Sigmoid colon (tissue), 7 donors: ENCODE results near the gene HNRNPA0. TPM values are rescaled to one million over a fixed set of nuclear protein-coding genes. Genes with fewer than 3 reads are reported as not detected.

Source experiments
- DNase-seq: peaks from one replicate; pipeline ENCODE4 v3.0.0-alpha.2; 2019
- H3K27ac ChIP-seq, 4 donors: fragments of 200-600 bp; sonication (generic); one replicate each; pipeline ENCODE4 v1.5.1; 2016 to 2019; ENCODE audit warnings: mild to moderate bottlenecking in 1 of 4
- H3K27me3 ChIP-seq, 3 donors: fragments of 200-600 bp; sonication (generic); one replicate each; pipeline ENCODE4 v1.5.1; 2019; ENCODE audit warnings: mild to moderate bottlenecking in 1 of 3
- H3K36me3 ChIP-seq, 4 donors: fragments of 200-600 bp; sonication (generic); one replicate each; pipeline ENCODE4 v1.5.1; 2016 to 2019
- H3K4me1 ChIP-seq, 4 donors: fragments of 200-600 bp; sonication (generic); one replicate each; pipeline ENCODE4 v1.5.1; 2017 to 2019
- H3K4me3 ChIP-seq, 4 donors: fragments of 200-600 bp; sonication (generic); one replicate each; pipeline ENCODE4 v1.5.1; 2017 to 2019; ENCODE audit warnings: mild to moderate bottlenecking in 2 of 4, moderate library complexity in 1 of 4
- H3K9me3 ChIP-seq, 4 donors: fragments of 200-600 bp in 3 of 4; sonication (generic) in 3 of 4; one replicate each; pipeline versions ENCODE4 v1.5.1 to v1.6.1; 2013 to 2019
- EP300 ChIP-seq, 4 donors: sonication (generic); formaldehyde crosslinking; IDR thresholded peaks; one replicate each; pipeline ENCODE4 v1.6.1; 2017; ENCODE audit warnings: antibody characterized with exemption in 4 of 4
- POLR2A ChIP-seq, 2 donors: fragments of 450-650 bp; IDR thresholded peaks; one replicate each; pipeline ENCODE4 v1.6.1; 2016; ENCODE audit warnings: antibody characterized with exemption in 2 of 2, mild to moderate bottlenecking in 2 of 2, moderate library complexity in 2 of 2
- POLR2AphosphoS5 ChIP-seq, 4 donors: sonication (generic); formaldehyde crosslinking; IDR thresholded peaks; one replicate each; pipeline ENCODE4 v1.6.1; 2017; ENCODE audit warnings: antibody characterized with exemption in 4 of 4
- WGBS, 2 donors: extraction: QIAGEN DNeasy Blood & Tissue Kit; methylation state at CpG; one replicate each; pipeline ENCODE4 v1.1.7; 2013; 5-methylcytosine and 5-hydroxymethylcytosine counted together
- intact Hi-C: fragments of 100-400 bp; cut with DNase I; formaldehyde crosslinking; loops from one replicate; pipeline ENCODE4 v1.15.1; 2023
- polyA plus RNA-seq, 3 donors: library from polyadenylated mRNA; stranded (reverse); fragments of 200-250 nt; gene quantifications; one replicate each; pipeline ENCODE4 v1.2.3, GENCODE V29; 2013
- total RNA-seq, 4 donors: library from RNA; depleted of rRNA; stranded (reverse); fragments of >200 nt; gene quantifications; one replicate each; pipeline ENCODE4 v1.1.0, GENCODE V29; 2016
- TF ChIP-seq, protein P1 (sequence below), 4 experiments: fragments of 450-650 bp in 3 of 4; fragments of 200-600 bp in 1 of 4; IDR thresholded peaks; one replicate each; pipeline ENCODE4 v1.5.1; 2016 to 2019; ENCODE audit warnings: antibody characterized with exemption in 4 of 4, mild to moderate bottlenecking in 3 of 4, moderate library complexity in 2 of 4
- donor health status: healthy with polysubstance abuse.
- donor health status: Bipolar disorder and iron deficiency.
- donor health status: healthy.

The HNRNPA0 gene
- total and polyA plus RNA-seq, 7 donors = 10.0 to 34.0 (median 12.2) TPM

DNA sequence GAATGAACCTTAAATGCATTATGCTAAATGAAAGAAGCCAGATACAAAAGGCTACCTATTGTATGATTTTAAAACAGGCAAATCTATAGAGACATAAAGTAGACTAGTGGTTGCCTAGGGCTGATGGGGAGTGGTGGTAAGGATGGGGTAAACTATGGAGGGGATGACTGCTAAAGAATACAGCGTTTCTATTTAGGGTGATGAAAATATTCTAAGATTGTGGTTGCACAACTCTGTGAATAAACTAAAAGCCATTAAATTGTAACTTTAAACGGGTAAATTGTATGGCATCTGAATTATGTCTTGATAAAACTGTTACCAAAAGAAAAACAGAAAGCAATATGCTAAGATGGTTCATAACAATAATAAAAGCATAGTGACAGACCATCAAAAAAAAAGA is 39.7 kb downstream of the HNRNPA0 start:
- no peak overlapping the region for H3K27ac ChIP-seq
- no peaks in the 10 kb centered on the region for H3K4me1 ChIP-seq
- intact Hi-C loops = no loop called here
- peaks cover 0 to 4% (median 0%) of the 10 kb centered on the region in 4 donors for H3K9me3 ChIP-seq
- no peaks in the 10 kb centered on the region for H3K36me3 ChIP-seq
- TF ChIP-seq POLR2AphosphoS5 (IDR thresholded peaks at IDR 0.05) (no peak), EP300 (IDR thresholded peaks at IDR 0.05) (no peak), POLR2A (IDR thresholded peaks at IDR 0.05) (no peak)
- TF ChIP-seq, protein P1, sequence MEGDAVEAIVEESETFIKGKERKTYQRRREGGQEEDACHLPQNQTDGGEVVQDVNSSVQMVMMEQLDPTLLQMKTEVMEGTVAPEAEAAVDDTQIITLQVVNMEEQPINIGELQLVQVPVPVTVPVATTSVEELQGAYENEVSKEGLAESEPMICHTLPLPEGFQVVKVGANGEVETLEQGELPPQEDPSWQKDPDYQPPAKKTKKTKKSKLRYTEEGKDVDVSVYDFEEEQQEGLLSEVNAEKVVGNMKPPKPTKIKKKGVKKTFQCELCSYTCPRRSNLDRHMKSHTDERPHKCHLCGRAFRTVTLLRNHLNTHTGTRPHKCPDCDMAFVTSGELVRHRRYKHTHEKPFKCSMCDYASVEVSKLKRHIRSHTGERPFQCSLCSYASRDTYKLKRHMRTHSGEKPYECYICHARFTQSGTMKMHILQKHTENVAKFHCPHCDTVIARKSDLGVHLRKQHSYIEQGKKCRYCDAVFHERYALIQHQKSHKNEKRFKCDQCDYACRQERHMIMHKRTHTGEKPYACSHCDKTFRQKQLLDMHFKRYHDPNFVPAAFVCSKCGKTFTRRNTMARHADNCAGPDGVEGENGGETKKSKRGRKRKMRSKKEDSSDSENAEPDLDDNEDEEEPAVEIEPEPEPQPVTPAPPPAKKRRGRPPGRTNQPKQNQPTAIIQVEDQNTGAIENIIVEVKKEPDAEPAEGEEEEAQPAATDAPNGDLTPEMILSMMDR (IDR thresholded peaks at IDR 0.05) = no peak
- no peaks in the 10 kb centered on the region for H3K27me3 ChIP-seq
- DNase-seq = no peak
- H3K4me3 ChIP-seq = no peak overlapping the region
- 81 to 85% methylated on average over 2 of the region's 2 CpGs for whole genome bisulfite sequencing, 2 donors

DNA sequence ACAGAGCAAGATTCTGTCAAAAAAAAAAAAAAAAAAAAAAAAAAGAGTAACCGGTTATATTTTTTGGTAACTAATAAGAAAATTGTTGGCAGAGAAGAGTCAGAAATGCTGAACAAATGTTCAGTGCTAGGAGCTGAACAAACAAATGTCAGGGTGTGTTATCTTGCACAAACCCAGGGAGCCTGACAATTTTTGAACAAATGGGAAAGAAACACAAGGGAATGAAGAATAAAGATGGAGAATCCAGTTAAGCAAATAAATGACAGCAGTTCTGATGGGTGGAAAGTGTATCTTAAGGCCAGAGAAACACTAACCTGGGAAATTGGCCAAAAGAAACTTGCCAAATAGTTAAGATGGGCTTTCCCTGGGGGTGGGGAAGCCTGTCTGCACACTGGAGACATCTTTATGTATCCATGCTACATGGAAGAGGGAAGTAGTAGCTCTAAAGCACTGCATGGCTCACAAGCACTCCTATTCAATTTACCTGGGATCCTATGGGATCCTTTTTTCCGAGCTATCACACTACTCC is 42.0 kb downstream of the HNRNPA0 start:
- TF ChIP-seq POLR2A (IDR thresholded peaks at IDR 0.05) (no peak), POLR2AphosphoS5 (IDR thresholded peaks at IDR 0.05) (no peak), EP300 (IDR thresholded peaks at IDR 0.05) (no peak)
- TF ChIP-seq, protein P1 (IDR thresholded peaks at IDR 0.05) = no peak
- Histone ChIP-seq H3K4me3 (no peak overlapping the region), H3K4me1 (no peaks in the 10 kb centered on the region), H3K27me3 (no peaks in the 10 kb centered on the region), H3K9me3 (peaks cover 0 to 4% (median 0%) of the 10 kb centered on the region in 4 donors), H3K27ac (no peak overlapping the region), H3K36me3 (no peaks in the 10 kb centered on the region)
- DNase-seq = no peak
- WGBS, 2 donors = 88 to 95% methylated on average over 2 of the region's 2 CpGs
- intact Hi-C loops = no loop called here

DNA sequence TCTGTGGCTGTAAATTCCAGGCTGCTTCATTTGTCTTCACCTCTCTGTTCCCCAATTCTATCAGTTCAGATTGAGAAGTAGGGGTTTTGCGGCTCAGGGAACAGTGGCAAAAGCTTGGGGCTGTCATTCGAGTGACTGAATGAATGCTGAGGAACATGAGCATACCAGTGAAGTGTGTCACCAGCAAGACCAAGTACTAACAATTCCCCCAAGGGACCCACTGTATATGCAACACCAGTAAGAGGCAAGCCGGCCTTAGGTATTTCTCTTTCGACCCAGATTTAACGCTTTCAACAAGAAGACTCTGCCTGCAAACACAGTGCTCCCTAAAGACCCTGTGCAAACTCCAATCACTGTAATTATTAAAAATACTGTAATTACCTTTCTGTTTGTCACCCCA is 44.1 kb downstream of the HNRNPA0 start:
- Histone ChIP-seq H3K4me3 (no peak overlapping the region), H3K4me1 (no peaks in the 10 kb centered on the region), H3K9me3 (peaks cover 0 to 4% (median 0%) of the 10 kb centered on the region in 4 donors), H3K27me3 (no peaks in the 10 kb centered on the region), H3K36me3 (no peaks in the 10 kb centered on the region), H3K27ac (no peak overlapping the region)
- no peak for DNase-seq
- no peak for TF ChIP-seq POLR2A (IDR thresholded peaks at IDR 0.05)
- no peak for TF ChIP-seq POLR2AphosphoS5 (IDR thresholded peaks at IDR 0.05)
- TF ChIP-seq, protein P1 (IDR thresholded peaks at IDR 0.05) = no peak
- TF ChIP-seq EP300 (IDR thresholded peaks at IDR 0.05) = no peak
- intact Hi-C loops = no loop called here
- 95 to 96% methylated on average over 5 of the region's 5 CpGs for WGBS, 2 donors

DNA sequence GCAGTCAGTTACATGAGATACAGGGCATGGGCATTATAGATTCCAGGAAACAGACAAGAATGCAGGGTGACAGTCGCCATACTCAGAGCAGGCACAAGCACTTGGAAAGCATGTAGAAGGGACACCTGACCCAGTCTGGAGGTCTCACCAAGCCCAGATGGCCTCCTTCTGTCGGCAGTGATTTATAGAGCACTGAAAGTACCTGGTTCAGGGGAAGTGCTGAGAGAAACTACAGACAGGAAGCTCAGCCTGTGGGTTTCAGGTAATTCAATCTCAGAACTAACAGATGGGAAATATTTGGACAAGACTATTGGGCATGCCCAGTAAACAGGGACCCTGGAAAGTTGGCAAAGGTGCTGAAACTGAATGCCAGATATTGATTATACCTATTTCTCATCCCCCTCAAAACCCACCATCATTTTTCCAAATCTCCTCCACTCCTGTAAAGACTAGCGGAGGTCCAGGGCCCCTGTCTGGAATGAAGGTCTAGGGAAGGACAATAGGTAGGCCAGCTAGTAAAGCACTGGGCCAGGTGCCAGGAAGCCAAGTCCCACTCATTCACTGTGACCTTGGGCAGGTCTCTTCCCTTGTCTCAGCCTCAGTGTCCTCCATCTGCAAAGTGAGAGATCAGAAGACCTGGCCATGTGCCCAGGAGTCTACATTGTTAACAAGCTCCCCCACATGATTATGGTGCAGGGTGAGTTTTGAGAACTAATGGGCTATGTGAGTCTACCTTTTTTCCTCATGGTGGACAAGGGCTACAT is 45.2 kb downstream of the HNRNPA0 start:
- H3K4me1 ChIP-seq = no peaks in the 10 kb centered on the region
- TF ChIP-seq EP300 (IDR thresholded peaks at IDR 0.05) (no peak), POLR2A (IDR thresholded peaks at IDR 0.05) (no peak), POLR2AphosphoS5 (IDR thresholded peaks at IDR 0.05) (no peak)
- TF ChIP-seq, protein P1 (IDR thresholded peaks at IDR 0.05) = no peak
- no peak overlapping the region for H3K27ac ChIP-seq
- no peaks in the 10 kb centered on the region for H3K36me3 ChIP-seq
- intact Hi-C loops = no loop called here
- peaks cover 0 to 4% (median 0%) of the 10 kb centered on the region in 4 donors for H3K9me3 ChIP-seq
- 93 to 95% methylated on average over 3 of the region's 3 CpGs for WGBS, 2 donors
- H3K4me3 ChIP-seq = no peak overlapping the region
- no peaks in the 10 kb centered on the region for H3K27me3 ChIP-seq
- DNase-seq = peak; percentile 64
